Measurements from ENCODE around the gene MSN.

MSN gene

GRCh38 chrX:65674204-65674893 is 6.9 kb downstream of the MSN start:
- no peak for DNase-seq

- DNase-seq: no peak
These were observed 10.6 kb downstream of the MSN start for GRCh38 chrX:65677954-65678469.

- DNase-seq: no peak
These were observed 11.7 kb downstream of the MSN start for GRCh38 chrX:65679071-65679540.

- no peak for DNase-seq
These were observed 14.4 kb downstream of the MSN start for GRCh38 chrX:65681810-65682209.

GRCh38 chrX:65685112-65685511 is 17.7 kb downstream of the MSN start:
- no peak for DNase-seq

GRCh38 chrX:65686236-65686635 is 18.8 kb downstream of the MSN start:
- DNase-seq: no peak

- no peak for DNase-seq
These were observed 19.9 kb downstream of the MSN start for GRCh38 chrX:65687367-65687766.

GRCh38 chrX:65688403-65688871 is 21.0 kb downstream of the MSN start:
- no peak for DNase-seq

GRCh38 chrX:65689377-65689776 is 21.9 kb downstream of the MSN start:
- no peak for DNase-seq

- no peak for DNase-seq
These were observed 22.8 kb downstream of the MSN start for GRCh38 chrX:65690057-65690855.

GRCh38 chrX:65695849-65696449 is 28.5 kb downstream of the MSN start:
- no peak for DNase-seq

- DNase-seq: no peak
These were observed 29.2 kb downstream of the MSN start for GRCh38 chrX:65696613-65697012.

GRCh38 chrX:65697211-65697641 is 29.8 kb downstream of the MSN start:
- DNase-seq: no peak

GRCh38 chrX:65697915-65698796 is 30.7 kb downstream of the MSN start:
- DNase-seq: no peak

- no peak for DNase-seq
These were observed 35.5 kb downstream of the MSN start for GRCh38 chrX:65702956-65703355.

- no peak for DNase-seq
These were observed 38.0 kb downstream of the MSN start for GRCh38 chrX:65705439-65705838.

- DNase-seq: peak; percentile 77
These were observed 38.8 kb downstream of the MSN start for GRCh38 chrX:65706041-65706828.

GRCh38 chrX:65707151-65707550 is 39.7 kb downstream of the MSN start:
- DNase-seq: no peak

GRCh38 chrX:65712005-65712806 is 44.8 kb downstream of the MSN start:
- no peak for DNase-seq

GRCh38 chrX:65718538-65718937 is 51.1 kb downstream of the MSN start:
- no peak for DNase-seq

Data from islet precursor cell (in vitro differentiated cells).